ENCODE data around the gene B9D1. TPM values are rescaled to one million over a fixed set of nuclear protein-coding genes. Genes with fewer than 3 reads are reported as not detected.

B9D1 gene
- total and polyA plus RNA-seq, 2 experiments from 2014 or later = 35.2 to 63.5 TPM

DNA sequence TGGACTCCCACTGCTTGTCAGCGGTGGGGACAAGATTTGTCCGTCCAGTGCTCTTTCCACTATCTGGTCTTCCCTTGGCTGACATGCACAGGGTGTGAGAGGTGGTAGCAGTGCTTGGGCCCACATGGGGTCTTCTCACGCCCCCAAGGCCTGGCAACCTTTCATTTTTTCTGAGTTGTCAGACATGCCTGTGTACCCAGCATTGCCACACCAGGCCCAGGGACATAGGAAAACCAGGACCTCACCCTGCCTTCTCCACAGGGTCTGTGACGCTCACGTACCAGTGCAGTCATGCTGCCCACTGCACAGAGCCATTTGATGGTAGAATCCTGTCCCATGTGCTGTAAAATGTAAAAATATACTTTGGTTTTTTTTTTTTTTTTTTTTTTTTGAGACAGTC, 57.8 kb downstream of the B9D1 start:
- Histone ChIP-seq H3K27ac (ENCODE audit: low read depth) (no peak overlapping the region), H3K9me2 (ENCODE audit: insufficient read depth) (no peaks in the 10 kb centered on the region), H3K79me2 (replicated peaks; ENCODE audit: insufficient read depth) (peaks cover 15% of the 10 kb centered on the region; the same call in 1 of the 2 replicates), H3K36me3 (ENCODE audit: insufficient read depth) (no peaks in the 10 kb centered on the region), H3K27me3 (ENCODE audit: insufficient read depth) (no peaks in the 10 kb centered on the region), H3K4me1 (ENCODE audit: insufficient read depth) (no peaks in the 10 kb centered on the region; the same call in 1 of the 2 replicates), H3K4me2 (no peak overlapping the region), H3K4me3 (no peak overlapping the region), H2AFZ (no peak overlapping the region), H3F3A (replicated peaks; ENCODE audit: low read depth) (no peaks in the 10 kb centered on the region), H4K20me1 (replicated peaks; ENCODE audit: insufficient read depth) (peaks cover 5% of the 10 kb centered on the region; the same call in 1 of the 2 replicates)
- no peak for DNase-seq (ENCODE audit: low spot score)
- no peak for ATAC-seq
- Mint-ChIP-seq H3K27me3 (ENCODE audit: insufficient read depth, low read depth, poor library complexity) (peaks cover 24% of the 10 kb centered on the region), H3K27ac (no peak overlapping the region), H3K36me3 (ENCODE audit: low read depth) (peaks cover 4% of the 10 kb centered on the region), H3K4me3 (no peak overlapping the region), H3K4me1 (peaks cover 9% of the 10 kb centered on the region; the same call in 2 of the 3 replicates), H3K9me3 (no peaks in the 10 kb centered on the region)
- TF ChIP-seq, protein P1, sequence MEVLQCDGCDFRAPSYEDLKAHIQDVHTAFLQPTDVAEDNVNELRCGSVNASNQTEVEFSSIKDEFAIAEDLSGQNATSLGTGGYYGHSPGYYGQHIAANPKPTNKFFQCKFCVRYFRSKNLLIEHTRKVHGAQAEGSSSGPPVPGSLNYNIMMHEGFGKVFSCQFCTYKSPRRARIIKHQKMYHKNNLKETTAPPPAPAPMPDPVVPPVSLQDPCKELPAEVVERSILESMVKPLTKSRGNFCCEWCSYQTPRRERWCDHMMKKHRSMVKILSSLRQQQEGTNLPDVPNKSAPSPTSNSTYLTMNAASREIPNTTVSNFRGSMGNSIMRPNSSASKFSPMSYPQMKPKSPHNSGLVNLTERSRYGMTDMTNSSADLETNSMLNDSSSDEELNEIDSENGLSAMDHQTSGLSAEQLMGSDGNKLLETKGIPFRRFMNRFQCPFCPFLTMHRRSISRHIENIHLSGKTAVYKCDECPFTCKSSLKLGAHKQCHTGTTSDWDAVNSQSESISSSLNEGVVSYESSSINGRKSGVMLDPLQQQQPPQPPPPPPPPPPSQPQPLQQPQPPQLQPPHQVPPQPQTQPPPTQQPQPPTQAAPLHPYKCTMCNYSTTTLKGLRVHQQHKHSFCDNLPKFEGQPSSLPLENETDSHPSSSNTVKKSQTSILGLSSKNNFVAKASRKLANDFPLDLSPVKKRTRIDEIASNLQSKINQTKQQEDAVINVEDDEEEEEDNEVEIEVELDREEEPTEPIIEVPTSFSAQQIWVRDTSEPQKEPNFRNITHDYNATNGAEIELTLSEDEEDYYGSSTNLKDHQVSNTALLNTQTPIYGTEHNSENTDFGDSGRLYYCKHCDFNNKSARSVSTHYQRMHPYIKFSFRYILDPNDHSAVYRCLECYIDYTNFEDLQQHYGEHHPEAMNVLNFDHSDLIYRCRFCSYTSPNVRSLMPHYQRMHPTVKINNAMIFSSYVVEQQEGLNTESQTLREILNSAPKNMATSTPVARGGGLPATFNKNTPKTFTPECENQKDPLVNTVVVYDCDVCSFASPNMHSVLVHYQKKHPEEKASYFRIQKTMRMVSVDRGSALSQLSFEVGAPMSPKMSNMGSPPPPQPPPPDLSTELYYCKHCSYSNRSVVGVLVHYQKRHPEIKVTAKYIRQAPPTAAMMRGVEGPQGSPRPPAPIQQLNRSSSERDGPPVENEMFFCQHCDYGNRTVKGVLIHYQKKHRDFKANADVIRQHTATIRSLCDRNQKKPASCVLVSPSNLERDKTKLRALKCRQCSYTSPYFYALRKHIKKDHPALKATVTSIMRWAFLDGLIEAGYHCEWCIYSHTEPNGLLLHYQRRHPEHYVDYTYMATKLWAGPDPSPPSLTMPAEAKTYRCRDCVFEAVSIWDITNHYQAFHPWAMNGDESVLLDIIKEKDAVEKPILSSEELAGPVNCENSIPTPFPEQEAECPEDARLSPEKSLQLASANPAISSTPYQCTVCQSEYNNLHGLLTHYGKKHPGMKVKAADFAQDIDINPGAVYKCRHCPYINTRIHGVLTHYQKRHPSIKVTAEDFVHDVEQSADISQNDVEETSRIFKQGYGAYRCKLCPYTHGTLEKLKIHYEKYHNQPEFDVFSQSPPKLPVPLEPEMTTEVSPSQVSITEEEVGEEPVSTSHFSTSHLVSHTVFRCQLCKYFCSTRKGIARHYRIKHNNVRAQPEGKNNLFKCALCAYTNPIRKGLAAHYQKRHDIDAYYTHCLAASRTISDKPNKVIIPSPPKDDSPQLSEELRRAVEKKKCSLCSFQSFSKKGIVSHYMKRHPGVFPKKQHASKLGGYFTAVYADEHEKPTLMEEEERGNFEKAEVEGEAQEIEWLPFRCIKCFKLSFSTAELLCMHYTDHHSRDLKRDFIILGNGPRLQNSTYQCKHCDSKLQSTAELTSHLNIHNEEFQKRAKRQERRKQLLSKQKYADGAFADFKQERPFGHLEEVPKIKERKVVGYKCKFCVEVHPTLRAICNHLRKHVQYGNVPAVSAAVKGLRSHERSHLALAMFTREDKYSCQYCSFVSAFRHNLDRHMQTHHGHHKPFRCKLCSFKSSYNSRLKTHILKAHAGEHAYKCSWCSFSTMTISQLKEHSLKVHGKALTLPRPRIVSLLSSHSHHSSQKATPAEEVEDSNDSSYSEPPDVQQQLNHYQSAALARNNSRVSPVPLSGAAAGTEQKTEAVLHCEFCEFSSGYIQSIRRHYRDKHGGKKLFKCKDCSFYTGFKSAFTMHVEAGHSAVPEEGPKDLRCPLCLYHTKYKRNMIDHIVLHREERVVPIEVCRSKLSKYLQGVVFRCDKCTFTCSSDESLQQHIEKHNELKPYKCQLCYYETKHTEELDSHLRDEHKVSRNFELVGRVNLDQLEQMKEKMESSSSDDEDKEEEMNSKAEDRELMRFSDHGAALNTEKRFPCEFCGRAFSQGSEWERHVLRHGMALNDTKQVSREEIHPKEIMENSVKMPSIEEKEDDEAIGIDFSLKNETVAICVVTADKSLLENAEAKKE (CRISPR knock-in tag; IDR thresholded peaks at IDR 0.05) = no peak

- Histone ChIP-seq H3K79me2 (replicated peaks; ENCODE audit: insufficient read depth) (peaks cover 15% of the 10 kb centered on the region; the same call in 1 of the 2 replicates), H2AFZ (no peak overlapping the region), H3K36me3 (ENCODE audit: insufficient read depth) (no peaks in the 10 kb centered on the region), H3K27me3 (ENCODE audit: insufficient read depth) (no peaks in the 10 kb centered on the region), H3K4me1 (ENCODE audit: insufficient read depth) (no peaks in the 10 kb centered on the region; the same call in 1 of the 2 replicates), H3K4me2 (no peak overlapping the region), H3K9me2 (ENCODE audit: insufficient read depth) (no peaks in the 10 kb centered on the region), H3K27ac (ENCODE audit: low read depth) (no peak overlapping the region), H3K4me3 (no peak overlapping the region), H4K20me1 (replicated peaks; ENCODE audit: insufficient read depth) (peaks cover 10% of the 10 kb centered on the region), H3F3A (replicated peaks; ENCODE audit: low read depth) (no peaks in the 10 kb centered on the region)
- Mint-ChIP-seq H3K27ac (no peak overlapping the region), H3K27me3 (ENCODE audit: insufficient read depth, low read depth, poor library complexity) (peaks cover 21% of the 10 kb centered on the region), H3K4me3 (no peak overlapping the region), H3K4me1 (peaks cover 10% of the 10 kb centered on the region; the same call in 2 of the 3 replicates), H3K36me3 (ENCODE audit: low read depth) (no peaks in the 10 kb centered on the region; the same call in 1 of the 3 replicates), H3K9me3 (no peaks in the 10 kb centered on the region)
- TF ChIP-seq CREB1 (CRISPR knock-in tag; IDR thresholded peaks at IDR 0.05; ENCODE audit: low read depth) = no peak
- no peak for TF ChIP-seq JUNB (IDR thresholded peaks at IDR 0.05; ENCODE audit: unreplicated experiment)
- no peak for ATAC-seq
- no peak for DNase-seq (ENCODE audit: low spot score)
These were observed 58.3 kb downstream of the B9D1 start for GRCh38 chr17:19304209-19304608.
